GM23248 (cell line): ENCODE measurements around the gene HAL.

Source experiments
- EZH2 ChIP-seq: fragments of 200-600 bp; sonication (generic); IDR thresholded peaks from 2 replicates; pipeline ENCODE4 v1.6.1; 2018; ENCODE audit warnings: antibody characterized with exemption, mild to moderate bottlenecking; ENCODE audit not compliant: insufficient read depth, poor library complexity, severe bottlenecking
- EZH2phosphoT487 ChIP-seq: fragments of 200-600 bp; sonication (generic); IDR thresholded peaks from 2 replicates; pipeline ENCODE4 v1.6.1; 2018; ENCODE audit warnings: antibody characterized with exemption, moderate library complexity, mild to moderate bottlenecking, low read depth; ENCODE audit not compliant: insufficient read depth

GRCh38 chr12:95995238-95996031, 709 bp downstream of the HAL start:
- no peak for TF ChIP-seq EZH2
- TF ChIP-seq EZH2phosphoT487: no peak
